GM19438 (cell line): ENCODE measurements around the gene PTPRQ.

Source experiments
- ATAC-seq: cut with Tn5 transposase; IDR thresholded peaks from one replicate; pipeline ENCODE4 v1.9.1; 2021; ENCODE audit warnings: low read depth; ENCODE audit not compliant: unreplicated experiment

Gene PTPRQ

DNA sequence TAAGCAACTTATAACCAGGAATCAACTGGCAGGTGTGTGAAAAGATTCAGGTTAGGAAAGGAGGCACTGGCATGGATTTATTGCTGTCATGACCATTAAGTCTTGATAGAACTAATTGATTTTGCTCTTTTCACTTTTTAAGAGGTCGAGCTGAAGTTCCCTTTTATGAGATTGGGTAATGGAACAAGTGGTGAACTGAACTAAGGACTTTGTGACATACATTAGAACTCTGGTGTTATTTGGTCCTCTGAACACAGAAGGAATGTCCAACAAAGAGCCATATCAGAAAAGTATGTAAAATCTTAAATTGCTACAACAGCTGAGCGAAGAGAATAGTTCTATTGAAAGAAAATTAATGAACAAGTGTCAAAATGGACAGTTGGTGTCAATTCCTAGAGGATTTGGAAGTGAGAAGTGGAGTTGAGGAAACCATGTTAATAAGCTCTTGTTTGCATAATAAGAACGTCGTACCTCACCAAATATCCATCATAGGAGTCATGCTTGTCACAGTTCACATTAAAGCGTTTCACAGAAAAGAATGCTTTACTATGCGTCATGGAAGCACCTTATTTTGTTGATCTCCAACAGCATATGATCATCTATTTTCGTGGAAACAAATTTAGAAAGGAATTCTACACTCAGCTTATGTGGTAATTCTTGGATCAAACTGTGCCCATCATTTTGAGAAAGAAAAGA lies 255.0 kb downstream of the PTPRQ start:
- ATAC-seq = no peak

DNA sequence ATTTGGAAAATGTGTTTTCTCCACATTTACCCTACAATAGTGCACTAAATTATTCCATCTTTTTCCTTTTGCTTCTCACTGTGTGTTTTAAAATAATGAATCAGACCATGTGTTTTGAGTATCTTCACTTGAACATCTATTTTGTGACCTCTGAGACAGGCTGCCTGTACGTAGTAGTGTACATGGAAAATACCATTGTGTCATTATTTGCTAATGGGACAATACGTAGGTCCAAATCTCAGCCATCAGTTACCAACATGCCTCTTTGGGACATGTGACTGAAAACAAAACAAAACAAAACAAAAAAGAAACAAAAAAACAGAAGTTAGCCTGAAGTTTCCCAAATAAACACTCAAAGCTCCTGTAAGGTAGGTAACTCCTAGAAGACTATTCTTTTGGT lies 256.3 kb downstream of the PTPRQ start:
- no peak for ATAC-seq

- no peak for ATAC-seq
Measured at GRCh38 chr12:80701388-80701787, 257.4 kb downstream of the PTPRQ start.

GRCh38 chr12:80702889-80703805 lies 259.1 kb downstream of the PTPRQ start:
- ATAC-seq = peak; percentile 85

DNA sequence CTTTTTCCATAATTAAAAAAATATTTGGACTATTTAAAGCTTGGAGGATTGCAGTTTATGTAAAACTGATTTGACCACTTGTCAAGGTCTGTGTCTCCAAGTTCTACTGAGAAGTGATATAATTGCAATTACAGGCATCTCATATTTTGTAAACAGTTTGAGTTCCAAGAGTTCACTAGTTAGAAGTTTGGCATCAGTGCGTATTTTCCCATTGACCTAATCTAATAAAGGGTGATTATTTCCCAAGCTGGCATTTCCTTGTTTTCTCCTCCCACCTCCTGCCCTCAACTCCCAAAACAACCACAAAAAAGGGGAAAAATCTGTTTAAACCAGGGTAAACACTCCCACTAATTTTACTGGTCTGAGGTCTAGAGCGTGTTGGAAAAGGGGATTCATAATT lies 260.4 kb downstream of the PTPRQ start:
- no peak for ATAC-seq

DNA sequence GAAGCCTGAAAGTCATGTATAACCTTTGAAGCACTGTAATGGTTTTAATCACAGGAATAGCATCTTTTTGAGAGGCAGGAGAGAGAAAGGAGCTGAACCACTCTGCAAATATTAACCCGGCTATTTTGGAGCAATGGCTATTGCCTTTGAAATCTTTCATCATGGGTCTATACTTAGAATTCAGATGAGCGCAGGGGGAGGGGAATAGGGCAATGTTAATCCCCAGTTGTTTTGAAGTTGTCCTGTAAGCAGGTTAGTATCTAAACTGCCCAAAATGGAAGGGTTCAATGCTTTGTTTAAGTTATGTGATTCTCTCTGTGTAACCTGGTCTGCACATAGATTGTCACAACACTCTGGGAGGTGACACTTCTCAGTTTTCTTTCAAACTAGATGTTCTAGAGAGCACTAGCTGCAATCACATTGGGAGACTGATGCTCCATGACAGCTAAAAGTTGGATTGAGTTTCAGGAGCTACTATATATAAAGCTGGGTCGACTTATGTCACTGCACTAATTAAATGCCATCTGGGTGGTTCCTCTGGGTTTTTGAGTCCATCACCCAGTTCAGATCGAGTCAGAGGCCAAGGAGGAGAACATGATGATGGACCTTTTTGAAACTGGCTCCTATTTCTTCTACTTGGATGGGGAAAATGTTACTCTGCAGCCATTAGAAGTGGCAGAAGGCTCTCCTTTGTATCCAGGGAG lies 263.2 kb downstream of the PTPRQ start, which contains the start of gene MYF6:
MYF6 (plus strand) TSS at position 509 of the 704 bp plus-strand sequence; CDS start at position 595, 86 bp downstream.
- ATAC-seq = no peak

DNA sequence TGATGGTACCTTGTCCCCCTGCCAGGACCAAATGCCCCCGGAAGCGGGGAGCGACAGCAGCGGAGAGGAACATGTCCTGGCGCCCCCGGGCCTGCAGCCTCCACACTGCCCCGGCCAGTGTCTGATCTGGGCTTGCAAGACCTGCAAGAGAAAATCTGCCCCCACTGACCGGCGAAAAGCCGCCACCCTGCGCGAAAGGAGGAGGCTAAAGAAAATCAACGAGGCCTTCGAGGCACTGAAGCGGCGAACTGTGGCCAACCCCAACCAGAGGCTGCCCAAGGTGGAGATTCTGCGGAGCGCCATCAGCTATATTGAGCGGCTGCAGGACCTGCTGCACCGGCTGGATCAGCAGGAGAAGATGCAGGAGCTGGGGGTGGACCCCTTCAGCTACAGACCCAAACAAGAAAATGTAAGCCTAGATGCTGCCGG lies 263.8 kb downstream of the PTPRQ start:
- ATAC-seq = no peak

- no peak for ATAC-seq
Measured at GRCh38 chr12:80708259-80708974, 264.4 kb downstream of the PTPRQ start.

GRCh38 chr12:80708975-80709328 lies 264.9 kb downstream of the PTPRQ start:
- no peak for ATAC-seq

DNA sequence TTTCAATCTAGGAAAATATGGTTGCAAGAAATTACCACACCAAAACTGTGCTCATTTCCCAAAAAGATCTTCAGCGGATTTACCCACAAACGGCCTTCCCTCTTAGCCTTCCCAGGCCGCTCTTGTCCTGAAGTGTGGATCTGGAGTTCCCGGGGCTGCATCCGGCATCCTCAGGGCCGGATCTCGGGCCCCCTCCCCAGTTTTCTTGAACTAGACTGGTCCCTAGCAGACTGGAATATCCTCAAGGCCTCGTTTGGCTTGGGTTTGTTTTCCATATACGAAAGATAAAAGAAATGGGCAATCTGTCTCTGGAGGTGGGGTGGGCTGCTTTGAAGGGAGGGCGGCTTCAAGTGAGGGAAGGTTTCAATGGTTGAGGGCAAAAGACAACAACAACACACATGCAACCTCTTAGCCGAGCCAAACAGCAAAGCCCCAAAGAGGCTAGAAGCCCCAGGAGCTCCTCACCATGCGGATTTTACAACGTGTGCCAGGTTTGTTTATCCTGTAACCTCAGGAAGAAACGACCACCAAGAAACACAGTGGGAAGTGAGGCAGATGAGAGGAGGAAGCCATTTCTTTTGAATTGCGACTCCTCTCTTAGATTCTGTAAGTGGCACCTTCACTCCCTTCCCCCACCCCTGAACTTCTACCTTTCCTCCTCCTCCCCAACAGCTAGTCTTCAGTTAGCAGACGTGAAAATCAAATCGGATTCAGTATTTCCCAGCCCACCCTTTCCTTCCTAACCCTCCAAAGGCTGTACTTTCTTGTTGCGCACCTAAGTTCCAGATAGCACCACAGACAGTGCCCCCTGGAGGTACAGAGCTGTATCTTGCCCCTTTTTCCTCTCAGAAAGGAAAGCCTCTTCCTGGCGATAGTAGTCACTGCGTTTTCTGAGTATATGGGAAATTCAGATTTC lies 266.0 kb downstream of the PTPRQ start:
- peak; percentile 62 for ATAC-seq

- peak; percentile 22 for ATAC-seq
Measured at GRCh38 chr12:80710727-80711449, 266.9 kb downstream of the PTPRQ start.

DNA sequence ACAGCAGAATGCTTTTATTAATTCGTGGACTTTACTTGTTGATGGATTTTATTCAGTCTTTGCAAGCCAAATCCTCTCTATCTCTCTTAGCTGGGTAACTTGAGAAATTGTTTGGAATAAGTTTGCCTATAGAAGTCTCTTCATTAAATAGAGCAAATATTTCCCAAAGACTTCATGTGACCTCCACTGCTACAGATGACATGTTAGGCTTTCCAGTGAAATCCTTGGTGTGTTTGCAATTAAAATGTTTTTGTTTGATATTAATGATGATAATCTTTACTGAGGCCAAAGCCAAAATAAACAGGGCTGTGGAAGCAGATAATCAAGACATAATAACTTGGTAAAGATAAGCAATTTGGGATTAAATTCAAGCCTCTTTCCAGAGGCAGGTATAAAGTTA lies 267.8 kb downstream of the PTPRQ start:
- ATAC-seq = no peak

- ATAC-seq = no peak
Measured at GRCh38 chr12:80712866-80713265, 268.8 kb downstream of the PTPRQ start.

DNA sequence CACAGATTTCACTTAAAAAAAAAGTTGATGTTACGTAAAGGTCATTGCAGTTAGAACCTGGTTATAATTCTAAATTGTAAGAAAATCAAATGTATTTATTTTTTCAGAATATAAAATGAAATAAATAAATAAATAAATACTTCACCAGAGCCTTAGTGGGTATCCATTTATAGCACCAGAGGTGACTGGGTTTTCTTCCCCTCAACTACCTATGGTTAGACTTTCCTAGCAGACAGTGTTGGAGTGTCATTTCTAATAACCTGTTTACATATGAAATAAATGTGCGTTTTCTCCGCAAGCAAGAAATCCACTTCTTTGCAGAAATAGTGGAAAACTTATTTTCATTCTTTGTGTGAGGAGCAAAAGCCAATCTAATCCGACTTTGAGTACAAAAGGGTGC lies 269.4 kb downstream of the PTPRQ start:
- no peak for ATAC-seq

- ATAC-seq = no peak
Measured at GRCh38 chr12:80714055-80714454, 270.0 kb downstream of the PTPRQ start.

DNA sequence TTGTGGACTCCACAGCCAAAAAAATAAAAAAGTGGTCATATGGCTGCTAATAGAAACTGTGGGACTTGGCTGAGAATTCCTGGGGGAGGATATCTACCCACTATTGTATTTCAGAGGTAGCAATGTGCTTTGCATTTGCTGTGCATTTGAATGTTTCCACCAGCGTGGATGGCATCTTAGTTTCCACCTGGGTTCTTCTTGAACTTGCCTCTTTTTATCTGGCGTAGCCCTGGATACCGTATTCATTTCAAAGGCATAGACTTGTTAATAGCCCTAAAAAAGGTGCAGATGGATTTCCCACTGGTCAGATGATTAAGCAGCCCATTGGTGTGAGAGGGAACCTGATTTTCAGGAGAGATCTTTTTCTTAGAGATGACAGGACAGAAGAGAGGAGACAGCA lies 270.8 kb downstream of the PTPRQ start:
- ATAC-seq = no peak

DNA sequence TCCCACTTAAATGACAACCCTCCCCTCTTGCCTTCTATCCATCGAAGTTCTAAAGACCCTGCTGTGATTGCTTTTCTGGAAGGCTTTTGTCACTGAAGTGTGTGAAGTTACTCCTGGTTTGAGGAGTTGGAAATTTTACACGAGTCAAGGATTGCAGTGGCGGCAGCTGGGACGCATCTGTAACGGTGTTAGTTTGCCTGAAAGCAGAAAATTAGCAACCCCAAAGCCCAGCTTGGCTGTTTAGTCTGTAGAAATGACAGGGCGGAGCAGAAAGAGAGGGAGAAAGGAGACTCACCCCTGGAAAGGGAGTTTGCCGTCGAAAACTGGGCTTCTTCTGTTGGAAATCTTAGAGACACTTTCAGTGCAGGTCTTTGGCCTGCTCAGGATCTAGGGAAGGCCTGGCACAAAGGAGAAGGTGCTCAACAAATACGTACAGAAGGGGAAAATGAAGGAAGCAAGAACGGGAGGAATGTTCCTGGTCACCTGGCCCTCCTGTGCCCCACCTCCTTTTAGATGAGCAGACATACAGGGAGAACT lies 271.7 kb downstream of the PTPRQ start:
- no peak for ATAC-seq

DNA sequence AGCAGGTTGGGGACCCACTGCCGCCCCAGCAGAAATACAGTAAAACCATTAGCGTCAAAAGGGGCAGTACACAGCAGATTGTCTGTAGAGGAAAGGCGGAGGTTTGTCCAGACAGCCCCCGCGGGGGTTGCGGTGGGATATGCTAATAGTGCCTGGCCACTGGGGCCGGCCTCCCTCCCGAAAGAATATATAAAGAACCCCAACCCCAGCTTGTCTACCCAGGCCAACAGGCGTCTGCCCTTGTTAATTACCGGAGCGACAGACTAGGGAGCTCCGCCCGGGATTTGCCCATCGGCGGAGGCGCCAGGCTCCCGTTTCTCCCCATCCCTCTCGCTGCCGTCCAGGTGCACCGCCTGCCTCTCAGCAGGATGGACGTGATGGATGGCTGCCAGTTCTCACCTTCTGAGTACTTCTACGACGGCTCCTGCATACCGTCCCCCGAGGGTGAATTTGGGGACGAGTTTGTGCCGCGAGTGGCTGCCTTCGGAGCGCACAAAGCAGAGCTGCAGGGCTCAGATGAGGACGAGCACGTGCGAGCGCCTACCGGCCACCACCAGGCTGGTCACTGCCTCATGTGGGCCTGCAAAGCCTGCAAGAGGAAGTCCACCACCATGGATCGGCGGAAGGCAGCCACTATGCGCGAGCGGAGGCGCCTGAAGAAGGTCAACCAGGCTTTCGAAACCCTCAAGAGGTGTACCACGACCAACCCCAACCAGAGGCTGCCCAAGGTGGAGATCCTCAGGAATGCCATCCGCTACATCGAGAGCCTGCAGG lies 272.8 kb downstream of the PTPRQ start, which contains the start of gene MYF5:
MYF5 (plus strand) TSS at position 217 of the 774 bp plus-strand sequence; CDS start at position 369, 152 bp downstream.
- no peak for ATAC-seq
